Lower leg skin (tissue), 3 donors: ENCODE data around the gene CCR7.

Source experiments
- CTCF ChIP-seq, 3 donors: fragments of 450-650 bp; IDR thresholded peaks; one replicate each; pipeline ENCODE4 v1.5.1; 2016; ENCODE audit warnings: antibody characterized with exemption in 3 of 3, mild to moderate bottlenecking in 3 of 3, moderate library complexity in 2 of 3
- POLR2A ChIP-seq, 2 donors: fragments of 450-650 bp; IDR thresholded peaks; one replicate each; pipeline ENCODE4 v1.6.1; 2016 to 2017; ENCODE audit warnings: antibody characterized with exemption in 2 of 2, mild to moderate bottlenecking in 1 of 2, moderate library complexity in 1 of 2

- TF ChIP-seq CTCF (IDR thresholded peaks at IDR 0.05) (no peak), POLR2A (IDR thresholded peaks at IDR 0.05) (no peak)
Measured at GRCh38 chr17:40561871-40562611, 3.2 kb downstream of the CCR7 start.
